HG03342 (cell line): ENCODE results near the gene FRMD1.

Source experiments
- ATAC-seq: cut with Tn5 transposase; IDR thresholded peaks from one replicate; pipeline ENCODE4 v1.9.1; 2021; ENCODE audit warnings: mild to moderate bottlenecking, moderate library complexity; ENCODE audit not compliant: unreplicated experiment

Gene FRMD1

GRCh38 chr6:168056892-168057527 lies 22.0 kb downstream of the FRMD1 start:
- no peak for ATAC-seq

GRCh38 chr6:168055696-168056489 lies 23.1 kb downstream of the FRMD1 start:
- no peak for ATAC-seq

GRCh38 chr6:168054765-168055560 lies 24.0 kb downstream of the FRMD1 start:
- no peak for ATAC-seq

- no peak for ATAC-seq
Observed at GRCh38 chr6:168053957-168054471, 25.0 kb downstream of the FRMD1 start.

- ATAC-seq, result no peak
Observed at GRCh38 chr6:168053086-168053956, 25.7 kb downstream of the FRMD1 start.

GRCh38 chr6:168052291-168052891 lies 26.6 kb downstream of the FRMD1 start:
- ATAC-seq, result no peak

- ATAC-seq, result no peak
Observed at GRCh38 chr6:168051648-168052047, 27.4 kb downstream of the FRMD1 start.

GRCh38 chr6:168050881-168051586 lies 28.0 kb downstream of the FRMD1 start:
- no peak for ATAC-seq

- ATAC-seq, result no peak
Observed at GRCh38 chr6:168050225-168050880, 28.7 kb downstream of the FRMD1 start.

GRCh38 chr6:168049706-168050224 lies 29.2 kb downstream of the FRMD1 start:
- ATAC-seq, result no peak

GRCh38 chr6:168049277-168049676 lies 29.7 kb downstream of the FRMD1 start:
- no peak for ATAC-seq

GRCh38 chr6:168048724-168049025 lies 30.3 kb downstream of the FRMD1 start:
- no peak for ATAC-seq

GRCh38 chr6:168047841-168048723 lies 30.9 kb downstream of the FRMD1 start:
- ATAC-seq, result no peak

- ATAC-seq, result no peak
Observed at GRCh38 chr6:168046696-168047095, 32.3 kb downstream of the FRMD1 start.

- ATAC-seq, result no peak
Observed at GRCh38 chr6:168045706-168046620, 33.0 kb downstream of the FRMD1 start.

GRCh38 chr6:168045141-168045691 lies 33.8 kb downstream of the FRMD1 start:
- ATAC-seq, result no peak
